Hepatocyte (in vitro differentiated cells): ENCODE measurements around the gene DHX57.

ENCODE experiments used
- CTCF ChIP-seq: fragments of 200-600 bp; sonication (generic); IDR thresholded peaks from 2 replicates; pipeline ENCODE4 v1.5.1; 2016; ENCODE audit warnings: antibody characterized with exemption, mild to moderate bottlenecking; ENCODE audit not compliant: poor library complexity
- EZH2 ChIP-seq: fragments of 200-600 bp; sonication (generic); IDR thresholded peaks from 2 replicates; pipeline ENCODE4 v1.6.1; 2016; ENCODE audit warnings: antibody characterized with exemption, mild to moderate bottlenecking, borderline replicate concordance
- EZH2phosphoT487 ChIP-seq: fragments of 200-600 bp; sonication (generic); IDR thresholded peaks from one replicate; pipeline ENCODE4 v1.6.1; 2018; ENCODE audit warnings: antibody characterized with exemption, mild to moderate bottlenecking, low read depth, moderate library complexity; ENCODE audit not compliant: unreplicated experiment, severe bottlenecking

- TF ChIP-seq CTCF, result peak; percentile 53
- TF ChIP-seq EZH2, result no peak
- TF ChIP-seq EZH2phosphoT487, result no peak
Measured at GRCh38 chr2:38835015-38835601, 40.6 kb downstream of the DHX57 start.
